HG03521 (cell line): ENCODE results near the gene RHPN2.
"Not testable (repeated sequence)": the region's sequence is repeated elsewhere in the genome, so short reads cannot be mapped to it uniquely, and the experiment has no call there.

Source experiments
- ATAC-seq: cut with Tn5 transposase; IDR thresholded peaks from one replicate; pipeline ENCODE4 v1.9.1; 2021; ENCODE audit warnings: mild to moderate bottlenecking, moderate library complexity; ENCODE audit not compliant: unreplicated experiment

RHPN2 gene

DNA sequence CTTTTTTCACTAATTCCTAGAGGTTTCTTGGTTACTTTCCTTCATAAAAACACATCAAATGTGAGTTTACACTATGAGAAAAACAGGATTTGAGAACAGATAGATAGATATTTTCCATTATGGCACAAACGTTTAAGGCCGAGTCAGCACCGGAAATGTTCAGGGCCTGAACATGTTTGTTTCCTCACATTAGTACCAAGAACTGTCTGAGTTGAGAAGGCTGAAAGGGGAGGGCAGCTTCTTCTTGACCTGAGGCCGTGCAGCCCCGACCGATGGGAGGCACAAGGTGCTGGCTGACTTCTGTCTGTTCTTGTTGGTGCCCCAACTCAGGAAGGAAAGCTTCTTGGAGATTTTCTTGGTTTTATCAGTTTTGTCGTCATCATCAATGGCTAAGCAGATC is 84.9 kb downstream of the RHPN2 start:
- ATAC-seq = not testable (repeated sequence)

DNA sequence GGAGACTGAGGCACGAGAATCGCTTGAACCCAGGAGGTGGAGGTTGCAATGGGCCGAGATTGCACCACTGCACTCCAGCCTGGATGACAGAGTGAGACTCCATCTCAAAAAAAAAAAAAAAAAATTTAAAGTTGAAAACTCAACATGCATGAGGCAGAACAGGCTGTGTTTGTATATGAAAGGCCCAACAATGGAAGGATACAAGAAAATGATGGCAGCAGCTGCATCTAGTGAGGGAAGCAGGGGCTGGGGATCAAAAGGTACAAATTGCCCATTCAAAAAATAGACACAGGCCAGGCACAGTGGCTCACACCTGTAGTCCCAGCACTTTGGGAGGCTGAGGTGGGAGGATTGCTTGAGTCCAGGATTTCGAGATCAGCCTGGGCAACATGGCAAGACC is 86.9 kb downstream of the RHPN2 start:
- ATAC-seq = not testable (repeated sequence)

DNA sequence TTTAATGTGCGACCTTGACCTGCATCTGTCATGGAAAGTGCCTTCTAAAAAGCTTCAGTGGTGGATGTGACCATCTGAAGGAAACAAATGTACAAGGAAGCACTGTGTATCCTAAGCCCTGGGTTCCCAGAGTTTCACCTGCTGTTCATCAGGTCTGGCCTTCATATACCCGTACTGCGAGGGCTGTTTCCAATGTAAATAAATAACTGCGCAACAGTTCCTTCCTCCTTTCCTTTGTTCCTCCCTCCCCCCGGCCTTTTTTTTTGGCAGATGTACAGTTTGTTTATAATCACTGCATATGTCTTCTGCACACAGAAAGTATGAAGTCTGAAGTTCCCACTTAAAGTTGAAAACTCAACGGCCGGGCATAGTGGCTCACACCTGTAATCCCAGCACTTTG is 87.4 kb downstream of the RHPN2 start:
- no peak for ATAC-seq

DNA sequence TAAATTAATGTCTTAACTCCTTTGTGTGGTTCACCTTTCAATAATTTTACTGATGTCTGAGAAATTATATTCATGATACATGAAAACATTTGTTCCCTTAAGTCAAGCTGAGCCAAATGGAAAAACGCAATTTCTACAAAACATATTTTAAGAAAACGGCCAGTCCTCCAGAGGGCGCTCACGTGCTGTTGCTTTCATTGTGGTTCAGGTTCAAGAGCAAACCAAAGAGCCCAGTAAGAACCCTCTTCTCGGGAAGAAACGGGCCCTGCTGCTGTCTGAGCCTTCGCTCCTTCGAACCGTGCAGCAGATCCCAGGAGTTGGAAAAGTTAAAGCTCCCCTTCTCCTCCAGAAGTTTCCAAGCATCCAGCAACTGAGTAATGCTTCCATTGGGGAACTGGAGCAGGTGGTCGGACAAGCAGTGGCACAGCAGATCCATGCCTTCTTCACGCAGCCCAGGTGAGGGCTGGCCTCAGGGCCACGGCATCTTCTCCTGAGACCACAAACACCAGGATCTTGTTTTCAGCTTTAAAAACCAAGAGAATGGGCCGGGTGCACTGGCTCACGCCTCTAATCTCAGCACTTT is 88.4 kb downstream of the RHPN2 start:
- no peak for ATAC-seq

DNA sequence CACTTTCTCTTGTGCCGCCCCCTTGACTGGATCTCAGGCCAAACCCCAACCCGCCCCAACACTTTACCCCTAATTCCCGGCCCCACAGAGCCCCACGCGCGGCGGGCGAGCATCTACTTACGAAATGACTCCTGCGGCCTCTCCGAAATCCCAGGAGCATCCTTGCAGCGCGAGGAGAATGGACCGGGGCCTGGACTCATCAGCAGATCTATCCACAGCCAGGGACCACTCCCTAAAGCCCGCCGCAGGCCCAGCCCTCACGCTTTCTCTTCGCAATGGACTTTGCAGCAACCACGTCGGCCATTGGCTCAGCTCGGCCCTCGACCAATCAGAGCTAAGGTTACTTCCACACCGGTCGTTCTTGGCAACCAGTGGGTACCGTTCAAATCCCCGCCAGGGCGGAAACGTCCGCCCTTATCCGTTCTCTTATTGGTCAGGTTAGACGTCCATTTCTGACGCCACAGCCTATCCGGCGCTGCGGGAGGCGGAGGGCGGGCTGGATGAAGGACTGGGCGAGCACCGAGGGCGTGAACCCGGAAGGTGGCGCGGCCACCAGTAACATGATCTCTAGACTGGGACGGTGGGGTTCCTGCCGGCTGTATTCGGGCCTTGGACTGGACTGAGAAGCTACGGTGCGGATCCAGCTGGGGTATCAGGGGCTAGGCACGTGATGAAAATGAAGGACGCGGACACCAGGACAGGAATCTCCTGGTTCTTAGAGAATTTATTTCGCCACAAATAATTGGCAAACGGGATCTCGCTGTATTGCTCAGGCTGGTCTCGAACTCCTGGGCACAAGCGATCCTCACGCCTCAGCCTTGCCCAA is 92.8 kb downstream of the RHPN2 start, which contains the start of the genes CEP89 and FAAP24:
Gene CEP89 (minus strand): TSS at position 244 of the 826 bp plus-strand sequence. CDS start 84 bp downstream, at position 160.
Gene FAAP24 (plus strand): TSS at position 528 of the 826 bp plus-strand sequence. CDS start 955 bp downstream, outside the sequence.
- peak; percentile 98 for ATAC-seq

DNA sequence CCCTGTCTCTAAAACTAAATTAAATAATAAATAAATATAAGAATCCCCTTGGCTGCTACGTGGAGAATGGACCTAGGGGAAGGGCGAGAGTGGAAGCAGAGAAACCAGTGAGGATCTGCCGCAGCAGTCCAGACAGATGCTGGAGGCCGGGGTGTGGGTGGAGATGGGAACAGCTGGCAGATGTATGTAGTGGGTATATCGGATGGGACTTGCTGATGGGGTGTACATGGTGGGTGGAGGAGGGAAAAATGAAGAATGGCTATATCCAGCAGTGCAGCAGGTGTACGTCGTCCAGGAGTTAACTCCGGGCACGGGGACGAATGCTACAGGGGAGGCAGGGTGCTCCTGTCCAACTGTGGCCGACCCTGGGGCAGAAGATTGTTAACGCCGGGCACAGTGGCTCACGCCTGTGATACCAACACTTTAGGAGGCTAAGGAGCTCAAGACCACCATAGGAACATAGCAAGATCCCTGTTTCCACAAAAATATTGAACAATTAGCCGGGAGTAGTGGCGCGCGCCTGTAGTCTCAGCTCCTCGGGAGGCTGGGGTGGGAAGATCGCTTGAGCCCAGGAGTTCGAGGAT is 93.6 kb downstream of the RHPN2 start:
- ATAC-seq = no peak

DNA sequence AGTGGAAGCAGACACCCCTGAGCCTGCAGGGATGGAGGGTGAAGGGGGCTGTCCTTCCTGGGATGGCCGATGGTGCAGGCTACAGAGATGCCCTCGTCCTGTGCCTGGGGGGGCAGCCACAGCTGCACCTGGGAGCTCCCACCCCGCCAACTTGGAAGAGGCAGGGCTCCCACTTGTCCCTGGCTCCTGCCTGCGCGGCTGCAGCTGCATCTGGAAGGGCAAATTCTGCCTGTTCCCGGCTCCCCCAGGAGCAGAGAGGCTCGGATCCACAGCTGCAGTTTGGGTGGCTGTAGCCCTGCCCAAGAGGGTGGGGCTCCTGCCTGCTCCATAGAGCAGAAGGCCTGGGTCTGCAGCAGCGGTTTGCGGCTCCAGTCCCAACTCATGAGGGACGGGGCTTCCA is 95.1 kb downstream of the RHPN2 start:
- no peak for ATAC-seq

DNA sequence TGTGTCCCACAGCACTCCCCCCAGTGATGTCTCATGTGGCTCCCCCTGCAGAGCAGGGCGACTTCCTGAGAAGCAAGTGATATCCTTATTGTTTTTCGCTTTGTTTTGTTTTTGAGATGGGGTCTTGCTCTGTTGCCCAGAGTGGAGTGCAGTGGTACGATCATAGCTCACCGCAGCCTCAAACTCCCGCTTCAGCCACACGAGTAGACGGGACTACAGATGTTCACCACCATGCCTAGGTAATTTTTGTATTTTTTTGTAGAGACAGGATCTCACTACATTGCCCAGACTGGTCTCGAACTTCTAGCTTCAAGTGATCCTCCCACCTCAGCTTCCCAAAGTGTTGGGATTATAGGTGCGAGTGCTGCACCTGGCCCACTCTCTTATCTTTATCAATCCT is 97.9 kb downstream of the RHPN2 start:
- ATAC-seq = no peak

DNA sequence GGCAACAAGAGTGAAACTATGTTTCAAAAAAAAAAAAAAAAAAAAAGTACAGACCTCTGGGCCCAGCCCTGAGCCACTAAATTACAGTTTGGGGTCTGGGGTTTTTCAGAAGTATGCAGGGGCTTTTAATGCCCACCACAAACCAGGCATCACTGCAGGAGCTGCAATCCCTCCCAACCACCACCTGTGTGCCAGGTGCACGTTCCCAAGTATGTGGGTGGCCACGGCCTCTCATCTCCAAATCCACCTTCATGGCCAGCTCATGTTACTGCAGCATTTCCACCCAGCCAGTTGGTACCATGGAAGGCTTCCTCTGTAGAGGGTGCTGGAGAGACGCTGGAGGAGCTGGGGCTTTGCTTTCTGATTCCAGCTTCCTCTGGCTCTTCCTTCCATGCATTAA is 119.4 kb downstream of the RHPN2 start:
- ATAC-seq = no peak

DNA sequence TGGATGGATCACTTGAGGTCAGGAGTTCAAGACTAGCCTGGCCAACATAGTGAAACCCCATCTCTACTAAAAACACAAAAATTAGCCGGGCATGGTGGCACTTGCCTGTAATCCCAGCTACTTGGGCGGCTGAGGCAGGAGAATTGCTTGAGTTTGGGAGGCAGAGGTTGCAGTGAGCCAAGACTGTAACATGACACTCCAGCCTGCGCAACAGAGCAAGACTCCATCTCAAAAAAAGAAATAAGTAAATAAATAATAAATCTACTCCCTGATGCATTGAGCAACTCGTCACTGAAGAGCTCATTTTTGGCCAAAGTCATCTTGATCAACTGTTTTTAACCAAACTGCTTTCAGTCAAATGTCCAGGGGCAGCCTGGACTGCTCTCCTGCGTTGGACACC is 123.4 kb downstream of the RHPN2 start:
- not testable (repeated sequence) for ATAC-seq

DNA sequence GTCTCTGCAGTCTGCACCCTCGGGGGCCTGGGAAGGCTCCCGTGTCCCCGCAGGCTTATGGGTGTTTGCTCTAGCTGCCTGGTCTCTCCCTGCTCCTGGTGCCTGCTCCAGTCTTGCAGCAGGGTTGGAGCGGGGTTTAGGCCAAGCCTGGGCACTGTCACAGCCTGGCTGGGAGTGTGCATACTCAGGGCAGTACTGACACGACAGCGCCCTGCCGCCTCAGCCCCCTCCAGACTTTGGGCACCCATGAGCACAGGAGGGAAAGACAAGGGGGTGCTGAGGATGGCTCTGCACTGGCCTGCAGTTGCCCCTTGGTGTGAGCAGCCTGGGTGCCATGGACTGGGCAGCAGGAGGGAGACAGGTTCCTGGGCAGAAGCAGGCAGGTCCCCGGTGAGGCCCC is 128.6 kb downstream of the RHPN2 start:
- ATAC-seq = no peak

DNA sequence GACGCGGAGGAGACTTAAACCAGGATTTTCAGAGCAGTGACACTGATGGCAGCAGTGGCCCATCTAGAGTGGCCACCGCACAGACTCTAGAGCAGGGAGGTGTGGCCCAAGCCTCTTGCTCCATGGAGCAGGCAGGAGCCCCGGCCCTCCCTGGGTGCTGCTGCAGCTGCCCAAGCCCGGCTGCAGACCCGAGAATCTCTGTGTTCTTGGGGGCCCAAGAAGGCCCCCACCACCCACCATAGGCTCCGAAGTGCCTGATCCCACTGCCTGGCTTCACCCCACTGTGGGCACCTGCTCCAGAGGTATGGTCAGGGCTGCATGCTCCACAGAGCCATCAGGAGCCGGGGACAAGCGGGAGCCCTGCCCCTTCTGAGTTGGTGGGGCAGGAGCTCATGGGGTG is 129.1 kb downstream of the RHPN2 start:
- ATAC-seq = no peak

DNA sequence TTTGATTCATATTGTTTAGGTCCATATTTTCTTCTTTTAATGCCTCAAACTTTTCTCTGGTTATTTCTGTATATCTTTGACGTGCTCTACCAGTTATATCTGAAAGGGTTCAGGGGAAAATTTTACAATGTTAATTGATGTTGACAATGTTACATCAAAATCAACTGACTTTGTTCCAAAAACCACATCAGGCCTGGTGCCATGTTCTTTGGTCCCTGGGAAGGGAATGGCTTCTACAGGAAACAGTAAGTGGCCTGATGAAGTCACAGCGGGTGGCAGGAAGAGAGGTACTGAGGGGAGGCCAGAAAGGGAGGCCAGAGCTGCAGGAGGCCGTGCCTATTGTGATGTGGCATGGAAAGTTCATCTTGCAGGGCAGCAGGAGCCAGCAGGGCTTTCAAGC is 131.1 kb downstream of the RHPN2 start:
- no peak for ATAC-seq

DNA sequence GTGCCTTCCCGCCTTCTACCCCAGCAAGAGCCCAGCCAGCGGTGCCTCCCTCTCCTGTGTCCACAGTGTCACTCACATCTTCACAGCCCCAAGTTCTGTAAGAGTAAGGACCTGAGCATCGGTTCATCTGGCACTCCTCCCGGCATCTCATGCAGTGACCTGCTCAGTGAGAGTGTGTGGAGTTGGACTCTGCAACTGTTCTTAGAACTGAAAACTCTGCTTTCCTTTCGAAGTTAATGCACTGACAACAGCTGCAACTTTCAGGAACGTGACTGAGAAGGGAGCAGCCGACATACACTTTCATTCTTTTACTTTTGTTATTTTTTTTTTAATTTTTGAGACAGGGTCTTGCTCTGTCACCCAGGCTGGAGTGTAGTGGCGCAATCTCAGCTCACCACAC is 134.1 kb downstream of the RHPN2 start:
- ATAC-seq = no peak

DNA sequence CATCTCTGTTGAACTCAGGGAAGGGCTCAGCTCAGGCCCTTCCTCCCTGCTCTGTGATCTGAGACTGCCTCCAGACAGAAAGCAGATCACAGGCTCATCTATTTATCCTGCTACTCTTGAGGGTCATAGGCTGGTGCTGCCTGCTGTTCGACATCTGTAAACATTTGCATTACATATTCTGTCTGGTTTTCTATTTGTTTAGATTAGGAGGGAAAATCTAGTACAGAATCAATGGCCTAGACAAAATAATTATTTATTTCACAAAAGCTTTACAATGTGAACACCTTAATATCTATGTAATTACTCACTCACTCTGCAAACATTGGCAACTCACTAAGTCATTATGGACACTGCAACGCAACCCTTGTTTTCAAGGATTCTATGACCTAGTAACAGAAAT is 135.9 kb downstream of the RHPN2 start:
- no peak for ATAC-seq
